ENCODE data around the gene LRRC23. TPM values are rescaled to one million over a fixed set of nuclear protein-coding genes. Genes with fewer than 3 reads are reported as not detected.

Gene LRRC23
- total RNA-seq, 6 experiments from 2014 or later, result 0.93 to 4.3 (median 2.6) TPM

DNA sequence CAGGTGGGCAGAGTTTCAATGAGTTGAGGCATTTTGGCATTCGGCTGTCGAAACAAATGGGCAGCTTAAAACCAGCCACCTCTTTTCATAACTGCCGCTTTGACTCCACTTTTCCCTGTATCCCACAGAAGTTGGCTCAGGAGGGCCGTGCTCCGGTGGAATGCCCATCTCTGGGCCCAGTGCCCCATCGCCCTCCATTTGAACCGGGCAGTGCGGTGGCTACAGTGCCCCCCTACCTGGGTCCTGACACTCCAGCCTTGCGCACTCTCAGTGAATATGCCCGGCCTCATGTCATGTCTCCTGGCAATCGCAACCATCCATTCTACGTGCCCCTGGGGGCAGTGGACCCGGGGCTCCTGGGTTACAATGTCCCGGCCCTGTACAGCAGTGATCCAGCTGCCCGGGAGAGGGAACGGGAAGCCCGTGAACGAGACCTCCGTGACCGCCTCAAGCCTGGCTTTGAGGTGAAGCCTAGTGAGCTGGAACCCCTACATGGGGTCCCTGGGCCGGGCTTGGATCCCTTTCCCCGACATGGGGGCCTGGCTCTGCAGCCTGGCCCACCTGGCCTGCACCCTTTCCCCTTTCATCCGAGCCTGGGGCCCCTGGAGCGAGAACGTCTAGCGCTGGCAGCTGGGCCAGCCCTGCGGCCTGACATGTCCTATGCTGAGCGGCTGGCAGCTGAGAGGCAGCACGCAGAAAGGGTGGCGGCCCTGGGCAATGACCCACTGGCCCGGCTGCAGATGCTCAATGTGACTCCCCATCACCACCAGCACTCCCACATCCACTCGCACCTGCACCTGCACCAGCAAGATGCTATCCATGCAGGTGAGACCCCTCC lies 34.0 kb downstream of the LRRC23 start:
- H3K27me3 ChIP-seq, result no peaks in the 10 kb centered on the region
- H3K36me3 ChIP-seq, result peaks cover 0 to 15% (median 2%) of the 10 kb centered on the region in 4 donors
- H3K27ac ChIP-seq, result peak overlapping the region; percentile 84 to 95 (median 84)
- DNase-seq, result peak in 1 of 3 donors; percentile 64
- peaks cover 0 to 29% (median 0%) of the 10 kb centered on the region in 4 donors for H3K4me1 ChIP-seq
- no peaks in the 10 kb centered on the region for H3K9me3 ChIP-seq
- TF ChIP-seq, protein P1, sequence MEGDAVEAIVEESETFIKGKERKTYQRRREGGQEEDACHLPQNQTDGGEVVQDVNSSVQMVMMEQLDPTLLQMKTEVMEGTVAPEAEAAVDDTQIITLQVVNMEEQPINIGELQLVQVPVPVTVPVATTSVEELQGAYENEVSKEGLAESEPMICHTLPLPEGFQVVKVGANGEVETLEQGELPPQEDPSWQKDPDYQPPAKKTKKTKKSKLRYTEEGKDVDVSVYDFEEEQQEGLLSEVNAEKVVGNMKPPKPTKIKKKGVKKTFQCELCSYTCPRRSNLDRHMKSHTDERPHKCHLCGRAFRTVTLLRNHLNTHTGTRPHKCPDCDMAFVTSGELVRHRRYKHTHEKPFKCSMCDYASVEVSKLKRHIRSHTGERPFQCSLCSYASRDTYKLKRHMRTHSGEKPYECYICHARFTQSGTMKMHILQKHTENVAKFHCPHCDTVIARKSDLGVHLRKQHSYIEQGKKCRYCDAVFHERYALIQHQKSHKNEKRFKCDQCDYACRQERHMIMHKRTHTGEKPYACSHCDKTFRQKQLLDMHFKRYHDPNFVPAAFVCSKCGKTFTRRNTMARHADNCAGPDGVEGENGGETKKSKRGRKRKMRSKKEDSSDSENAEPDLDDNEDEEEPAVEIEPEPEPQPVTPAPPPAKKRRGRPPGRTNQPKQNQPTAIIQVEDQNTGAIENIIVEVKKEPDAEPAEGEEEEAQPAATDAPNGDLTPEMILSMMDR (IDR thresholded peaks at IDR 0.05), result no peak
- no peak for TF ChIP-seq POLR2A (IDR thresholded peaks at IDR 0.05)
- WGBS (ENCODE audit: insufficient coverage, low coverage, low lambda C conversion rate, missing lambda C conversion rate), result 76% methylated on average over 11 of the region's 32 CpGs
- intact Hi-C loops (cut with DNase I), result no loop called here
- peak overlapping the region in 2 of 3 donors; percentile 73 to 76 for H3K4me3 ChIP-seq
- ATAC-seq, result no peak

DNA sequence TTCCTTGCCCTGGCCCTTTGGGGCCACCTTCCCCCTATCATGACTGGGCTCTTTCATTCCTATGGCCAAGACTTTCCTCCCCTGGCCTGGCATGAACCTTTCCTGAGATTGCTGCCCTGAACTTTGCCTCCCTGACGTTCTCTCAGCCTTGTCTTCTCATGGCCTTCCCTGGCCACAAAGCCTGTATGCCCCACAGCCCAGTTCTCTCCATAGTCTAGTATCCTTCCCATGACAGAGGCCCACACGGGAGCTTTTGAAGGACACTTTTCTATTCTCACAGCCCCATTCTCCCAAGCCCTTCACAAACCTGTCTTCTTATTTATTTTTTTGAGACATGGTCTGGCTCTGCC lies 34.5 kb downstream of the LRRC23 start:
- Histone ChIP-seq H3K27ac (no peak overlapping the region), H3K27me3 (no peaks in the 10 kb centered on the region), H3K4me1 (peaks cover 0 to 29% (median 0%) of the 10 kb centered on the region in 4 donors), H3K9me3 (no peaks in the 10 kb centered on the region), H3K4me3 (no peak overlapping the region), H3K36me3 (peaks cover 0 to 12% (median 2%) of the 10 kb centered on the region in 4 donors)
- TF ChIP-seq, protein P1 (IDR thresholded peaks at IDR 0.05), result no peak
- TF ChIP-seq POLR2A (IDR thresholded peaks at IDR 0.05), result no peak
- DNase-seq (no peak), ATAC-seq (no peak)
- 53% methylated on average over 2 of the region's 2 CpGs for WGBS (ENCODE audit: insufficient coverage, low coverage, low lambda C conversion rate, missing lambda C conversion rate)
- intact Hi-C loops (cut with DNase I), result no loop called here

DNA sequence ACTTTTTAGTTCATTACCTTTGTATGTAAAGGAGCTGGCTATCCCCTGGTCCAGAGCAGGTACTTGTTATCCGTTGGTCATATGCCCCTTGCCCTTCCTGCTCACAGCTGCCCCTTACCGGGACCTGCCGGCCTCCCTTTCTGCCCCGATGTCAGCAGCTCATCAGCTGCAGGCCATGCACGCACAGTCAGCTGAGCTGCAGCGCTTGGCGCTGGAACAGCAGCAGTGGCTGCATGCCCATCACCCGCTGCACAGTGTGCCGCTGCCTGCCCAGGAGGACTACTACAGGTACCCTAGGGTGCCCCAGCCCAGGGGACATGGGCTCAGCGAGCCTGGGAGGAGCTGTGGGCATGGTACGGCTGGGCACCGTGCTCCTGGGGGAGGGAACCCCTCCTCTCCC lies 36.6 kb downstream of the LRRC23 start:
- H3K4me3 ChIP-seq, result no peak overlapping the region
- H3K27ac ChIP-seq, result no peak overlapping the region
- no peaks in the 10 kb centered on the region for H3K9me3 ChIP-seq
- H3K36me3 ChIP-seq, result no peaks in the 10 kb centered on the region
- ATAC-seq (no peak), DNase-seq (peak in 1 of 3 donors; percentile 64)
- TF ChIP-seq POLR2A (IDR thresholded peaks at IDR 0.05), result no peak
- TF ChIP-seq, protein P1 (IDR thresholded peaks at IDR 0.05), result no peak
- H3K4me1 ChIP-seq, result peaks cover 0 to 45% (median 8%) of the 10 kb centered on the region in 4 donors
- no peaks in the 10 kb centered on the region for H3K27me3 ChIP-seq
- WGBS (ENCODE audit: insufficient coverage, low coverage, low lambda C conversion rate, missing lambda C conversion rate), result 43% methylated on average over 1 of the region's 12 CpGs
- intact Hi-C loops (cut with DNase I), result no loop called here

DNA sequence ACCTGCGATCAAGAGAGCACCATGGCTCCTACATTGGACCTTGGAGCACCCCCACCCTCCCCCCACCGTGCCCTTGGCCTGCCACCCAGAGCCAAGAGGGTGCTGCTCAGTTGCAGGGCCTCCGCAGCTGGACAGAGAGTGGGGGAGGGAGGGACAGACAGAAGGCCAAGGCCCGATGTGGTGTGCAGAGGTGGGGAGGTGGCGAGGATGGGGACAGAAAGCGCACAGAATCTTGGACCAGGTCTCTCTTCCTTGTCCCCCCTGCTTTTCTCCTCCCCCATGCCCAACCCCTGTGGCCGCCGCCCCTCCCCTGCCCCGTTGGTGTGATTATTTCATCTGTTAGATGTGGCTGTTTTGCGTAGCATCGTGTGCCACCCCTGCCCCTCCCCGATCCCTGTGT lies 37.2 kb downstream of the LRRC23 start:
- Histone ChIP-seq H3K27ac (no peak overlapping the region), H3K9me3 (no peaks in the 10 kb centered on the region), H3K36me3 (no peaks in the 10 kb centered on the region), H3K27me3 (no peaks in the 10 kb centered on the region), H3K4me1 (peaks cover 0 to 49% (median 8%) of the 10 kb centered on the region in 4 donors), H3K4me3 (no peak overlapping the region)
- ATAC-seq, result no peak
- DNase-seq, result no peak
- WGBS (ENCODE audit: insufficient coverage, low coverage, low lambda C conversion rate, missing lambda C conversion rate), result 72% methylated on average over 4 of the region's 12 CpGs
- intact Hi-C loops (cut with DNase I), result no loop called here
- no peak for TF ChIP-seq POLR2A (IDR thresholded peaks at IDR 0.05)
- TF ChIP-seq, protein P1 (IDR thresholded peaks at IDR 0.05), result no peak

All from right lobe of liver (tissue), 6 donors.